ENCODE results near the gene SCML2.

The SCML2 gene

GRCh38 chrX:18278449-18278848 lies 76.0 kb downstream of the SCML2 start:
- Histone ChIP-seq H2BK120ac (ENCODE audit: low read depth, low read length) (no peak overlapping the region), H3K79me1 (replicated peaks; ENCODE audit: low read length, poor library complexity, severe bottlenecking) (no peaks in the 10 kb centered on the region), H3K23ac (ENCODE audit: low read length in 2 of 2) (no peak overlapping the region), H3K9me3 (ENCODE audit: control insufficient read depth, low read length) (peaks cover 8% of the 10 kb centered on the region), H3K14ac (ENCODE audit: low read length in 2 of 2) (no peak overlapping the region), H2BK15ac (ENCODE audit: low read depth, poor library complexity, severe bottlenecking) (no peak overlapping the region), H3K18ac (ENCODE audit: low read depth in 1 of 2, low read length in 2 of 2) (no peak overlapping the region), H4K91ac (ENCODE audit: low read length) (no peak overlapping the region), H3K4me3 (ENCODE audit: insufficient read depth in 1 of 2, low read depth in 1 of 2, low read length in 2 of 2) (no peak overlapping the region), H3K36me3 (ENCODE audit: control insufficient read depth in 1 of 2, insufficient read depth in 2 of 2, low read depth in 1 of 2, low read length in 2 of 2) (no peaks in the 10 kb centered on the region), H2AK5ac (ENCODE audit: low read length, severe bottlenecking) (no peak overlapping the region), H3K27ac (ENCODE audit: low read length, poor library complexity, severe bottlenecking) (no peak overlapping the region), H4K8ac (ENCODE audit: low read length) (no peak overlapping the region), H2AFZ (ENCODE audit: low read depth, low read length) (no peak overlapping the region), H2BK12ac (ENCODE audit: low read length in 2 of 2) (no peak overlapping the region), H3K4ac (ENCODE audit: low read depth in 1 of 2, low read length in 2 of 2) (no peak overlapping the region), H3K9ac (ENCODE audit: low read length) (no peak overlapping the region), H2BK5ac (ENCODE audit: low read depth, low read length, poor library complexity, severe bottlenecking) (no peak overlapping the region), H3K4me1 (ENCODE audit: control insufficient read depth, insufficient read depth, low read depth, low read length) (no peaks in the 10 kb centered on the region), H3K4me2 (ENCODE audit: low read length, poor library complexity, severe bottlenecking) (no peak overlapping the region), H3K27me3 (ENCODE audit: control insufficient read depth in 1 of 2, insufficient read depth in 1 of 2, low read length in 2 of 2) (no peaks in the 10 kb centered on the region)
- DNase-seq, result no peak
- 97% methylated on average over 3 of the region's 4 CpGs for WGBS

DNA sequence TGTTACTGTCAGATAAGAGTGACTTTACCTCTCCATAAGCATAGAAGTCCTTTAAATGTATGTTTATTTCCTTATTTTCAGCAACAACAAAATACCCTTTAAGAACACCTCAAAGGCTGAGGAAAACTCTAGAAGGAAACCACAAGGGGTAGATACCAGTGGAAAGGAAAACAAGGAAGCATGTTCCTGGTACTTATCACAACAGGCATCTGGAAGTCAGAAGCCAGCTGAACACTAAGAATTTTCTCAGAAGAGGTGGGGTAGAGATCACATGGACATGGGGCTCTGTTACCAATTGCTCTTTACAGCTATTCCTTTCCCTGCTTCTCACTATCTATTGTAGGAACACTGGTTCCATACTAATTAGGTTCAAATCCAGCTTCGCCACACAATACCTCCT lies 82.3 kb downstream of the SCML2 start:
- H3K9me3 ChIP-seq (ENCODE audit: control insufficient read depth, low read length), result peaks cover 12% of the 10 kb centered on the region
- H4K91ac ChIP-seq (ENCODE audit: low read length), result no peak overlapping the region
- no peak overlapping the region for H3K18ac ChIP-seq (ENCODE audit: low read depth in 1 of 2, low read length in 2 of 2)
- no peak overlapping the region for H2BK120ac ChIP-seq (ENCODE audit: low read depth, low read length)
- no peak overlapping the region for H3K4me3 ChIP-seq (ENCODE audit: insufficient read depth in 1 of 2, low read depth in 1 of 2, low read length in 2 of 2)
- no peak overlapping the region for H3K14ac ChIP-seq (ENCODE audit: low read length in 2 of 2)
- H3K9ac ChIP-seq (ENCODE audit: low read length), result no peak overlapping the region
- H2BK12ac ChIP-seq (ENCODE audit: low read length in 2 of 2), result no peak overlapping the region
- no peak overlapping the region for H4K8ac ChIP-seq (ENCODE audit: low read length)
- H3K4me2 ChIP-seq (ENCODE audit: low read length, poor library complexity, severe bottlenecking), result no peak overlapping the region
- DNase-seq, result no peak
- H3K79me1 ChIP-seq (replicated peaks; ENCODE audit: low read length, poor library complexity, severe bottlenecking), result no peaks in the 10 kb centered on the region
- no peaks in the 10 kb centered on the region for H3K36me3 ChIP-seq (ENCODE audit: control insufficient read depth in 1 of 2, insufficient read depth in 2 of 2, low read depth in 1 of 2, low read length in 2 of 2)
- H3K4me1 ChIP-seq (ENCODE audit: control insufficient read depth, insufficient read depth, low read depth, low read length), result no peaks in the 10 kb centered on the region
- no peak overlapping the region for H2AK5ac ChIP-seq (ENCODE audit: low read length, severe bottlenecking)
- no peak overlapping the region for H2AFZ ChIP-seq (ENCODE audit: low read depth, low read length)
- 100% methylated on average over 1 of the region's 1 CpG for WGBS
- no peak overlapping the region for H3K4ac ChIP-seq (ENCODE audit: low read depth in 1 of 2, low read length in 2 of 2)
- H3K27me3 ChIP-seq (ENCODE audit: control insufficient read depth in 1 of 2, insufficient read depth in 1 of 2, low read length in 2 of 2), result no peaks in the 10 kb centered on the region
- H2BK5ac ChIP-seq (ENCODE audit: low read depth, low read length, poor library complexity, severe bottlenecking), result no peak overlapping the region
- H2BK15ac ChIP-seq (ENCODE audit: low read depth, poor library complexity, severe bottlenecking), result no peak overlapping the region
- no peak overlapping the region for H3K23ac ChIP-seq (ENCODE audit: low read length in 2 of 2)
- no peak overlapping the region for H3K27ac ChIP-seq (ENCODE audit: low read length, poor library complexity, severe bottlenecking)

GRCh38 chrX:18271725-18272124 lies 82.8 kb downstream of the SCML2 start:
- H4K91ac ChIP-seq (ENCODE audit: low read length), result no peak overlapping the region
- no peak overlapping the region for H2AK5ac ChIP-seq (ENCODE audit: low read length, severe bottlenecking)
- no peaks in the 10 kb centered on the region for H3K27me3 ChIP-seq (ENCODE audit: control insufficient read depth in 1 of 2, insufficient read depth in 1 of 2, low read length in 2 of 2)
- H4K8ac ChIP-seq (ENCODE audit: low read length), result no peak overlapping the region
- no peaks in the 10 kb centered on the region for H3K79me1 ChIP-seq (replicated peaks; ENCODE audit: low read length, poor library complexity, severe bottlenecking)
- H3K9ac ChIP-seq (ENCODE audit: low read length), result no peak overlapping the region
- H3K14ac ChIP-seq (ENCODE audit: low read length in 2 of 2), result no peak overlapping the region
- no peak overlapping the region for H2BK5ac ChIP-seq (ENCODE audit: low read depth, low read length, poor library complexity, severe bottlenecking)
- no peak overlapping the region for H2AFZ ChIP-seq (ENCODE audit: low read depth, low read length)
- DNase-seq, result no peak
- no peak overlapping the region for H3K4ac ChIP-seq (ENCODE audit: low read depth in 1 of 2, low read length in 2 of 2)
- no peak overlapping the region for H2BK12ac ChIP-seq (ENCODE audit: low read length in 2 of 2)
- H3K36me3 ChIP-seq (ENCODE audit: control insufficient read depth in 1 of 2, insufficient read depth in 2 of 2, low read depth in 1 of 2, low read length in 2 of 2), result no peaks in the 10 kb centered on the region
- H3K18ac ChIP-seq (ENCODE audit: low read depth in 1 of 2, low read length in 2 of 2), result no peak overlapping the region
- H3K4me2 ChIP-seq (ENCODE audit: low read length, poor library complexity, severe bottlenecking), result no peak overlapping the region
- no peaks in the 10 kb centered on the region for H3K4me1 ChIP-seq (ENCODE audit: control insufficient read depth, insufficient read depth, low read depth, low read length)
- H3K9me3 ChIP-seq (ENCODE audit: control insufficient read depth, low read length), result peaks cover 12% of the 10 kb centered on the region
- H2BK15ac ChIP-seq (ENCODE audit: low read depth, poor library complexity, severe bottlenecking), result no peak overlapping the region
- H2BK120ac ChIP-seq (ENCODE audit: low read depth, low read length), result no peak overlapping the region
- H3K23ac ChIP-seq (ENCODE audit: low read length in 2 of 2), result no peak overlapping the region
- H3K4me3 ChIP-seq (ENCODE audit: insufficient read depth in 1 of 2, low read depth in 1 of 2, low read length in 2 of 2), result no peak overlapping the region
- 75% methylated on average over 1 of the region's 1 CpG for WGBS
- no peak overlapping the region for H3K27ac ChIP-seq (ENCODE audit: low read length, poor library complexity, severe bottlenecking)

DNA sequence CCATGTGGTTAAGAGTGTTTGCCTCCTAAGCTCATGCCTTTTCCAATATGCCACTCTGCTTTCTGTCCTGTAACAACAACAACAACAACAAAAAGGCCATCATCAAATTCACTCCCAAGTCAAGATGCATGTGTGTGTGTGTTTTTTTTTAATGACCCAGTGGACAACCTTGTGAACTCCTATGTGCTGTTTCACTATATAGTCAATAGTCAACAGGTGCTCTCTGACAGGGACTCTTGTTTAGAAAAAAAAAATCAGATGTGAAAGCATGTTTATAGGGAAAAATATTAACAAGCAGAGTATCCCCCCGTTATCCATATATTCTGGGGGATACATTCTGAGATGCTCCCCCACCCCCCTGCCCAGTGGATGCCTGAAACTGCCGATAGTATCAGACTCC lies 83.2 kb downstream of the SCML2 start:
- Histone ChIP-seq H2AK5ac (ENCODE audit: low read length, severe bottlenecking) (no peak overlapping the region), H2BK120ac (ENCODE audit: low read depth, low read length) (no peak overlapping the region), H4K8ac (ENCODE audit: low read length) (no peak overlapping the region), H2BK15ac (ENCODE audit: low read depth, poor library complexity, severe bottlenecking) (no peak overlapping the region), H3K4ac (ENCODE audit: low read depth in 1 of 2, low read length in 2 of 2) (no peak overlapping the region), H3K18ac (ENCODE audit: low read depth in 1 of 2, low read length in 2 of 2) (no peak overlapping the region), H3K4me2 (ENCODE audit: low read length, poor library complexity, severe bottlenecking) (no peak overlapping the region), H3K14ac (ENCODE audit: low read length in 2 of 2) (no peak overlapping the region), H3K23ac (ENCODE audit: low read length in 2 of 2) (no peak overlapping the region), H3K27ac (ENCODE audit: low read length, poor library complexity, severe bottlenecking) (no peak overlapping the region), H3K36me3 (ENCODE audit: control insufficient read depth in 1 of 2, insufficient read depth in 2 of 2, low read depth in 1 of 2, low read length in 2 of 2) (no peaks in the 10 kb centered on the region), H2BK12ac (ENCODE audit: low read length in 2 of 2) (no peak overlapping the region), H3K9me3 (ENCODE audit: control insufficient read depth, low read length) (peaks cover 12% of the 10 kb centered on the region), H3K4me1 (ENCODE audit: control insufficient read depth, insufficient read depth, low read depth, low read length) (no peaks in the 10 kb centered on the region), H3K9ac (ENCODE audit: low read length) (no peak overlapping the region), H3K79me1 (replicated peaks; ENCODE audit: low read length, poor library complexity, severe bottlenecking) (no peaks in the 10 kb centered on the region), H3K27me3 (ENCODE audit: control insufficient read depth in 1 of 2, insufficient read depth in 1 of 2, low read length in 2 of 2) (no peaks in the 10 kb centered on the region), H3K4me3 (ENCODE audit: insufficient read depth in 1 of 2, low read depth in 1 of 2, low read length in 2 of 2) (no peak overlapping the region), H2AFZ (ENCODE audit: low read depth, low read length) (no peak overlapping the region), H2BK5ac (ENCODE audit: low read depth, low read length, poor library complexity, severe bottlenecking) (no peak overlapping the region), H4K91ac (ENCODE audit: low read length) (no peak overlapping the region)
- no peak for DNase-seq
- 83% methylated on average over 1 of the region's 2 CpGs for WGBS

Data from mesenchymal stem cell (in vitro differentiated cells and primary cell).